Neural progenitor cell (in vitro differentiated cells): ENCODE data around the gene UBR3. TPM values are rescaled to one million over a fixed set of nuclear protein-coding genes. Genes with fewer than 3 reads are reported as not detected.
"Not testable (repeated sequence)": the region's sequence is repeated elsewhere in the genome, so short reads cannot be mapped to it uniquely, and the experiment has no call there.

Source experiments
- DNase-seq: peaks from one replicate; pipeline ENCODE4 v3.0.0-alpha.2; 2016; ENCODE audit warnings: low spot score
- H2AFZ ChIP-seq: fragments of 200-600 bp; sonication (generic); replicated peaks from 2 replicates; pipeline ENCODE4 v1.6.1; 2016; ENCODE audit warnings: antibody characterized with exemption
- H3F3A ChIP-seq: fragments of 200-600 bp; sonication (generic); 2 replicates; pipeline ENCODE4 v1.6.1; 2016; ENCODE audit warnings: antibody characterized with exemption, low read depth
- H3K27ac ChIP-seq: fragments of 200-600 bp; sonication (generic); 2 replicates; pipeline ENCODE4 v1.5.1; 2016; ENCODE audit warnings: mild to moderate bottlenecking
- H3K27me3 ChIP-seq: fragments of 200-600 bp; sonication (generic); 2 replicates; pipeline ENCODE4 v1.6.1; 2016; ENCODE audit warnings: mild to moderate bottlenecking, moderate library complexity
- H3K36me3 ChIP-seq: fragments of 200-600 bp; sonication (generic); 2 replicates; pipeline ENCODE4 v1.5.1; 2016
- H3K4me1 ChIP-seq: fragments of 200-600 bp; sonication (generic); 2 replicates; pipeline ENCODE4 v1.6.1; 2016; ENCODE audit warnings: mixed run types
- H3K4me2 ChIP-seq: fragments of 200-600 bp; sonication (generic); 2 replicates; pipeline ENCODE4 v1.6.1; 2016
- H3K4me3 ChIP-seq: fragments of 200-600 bp; sonication (generic); 2 replicates; pipeline ENCODE4 v1.5.1; 2016
- H3K79me2 ChIP-seq: fragments of 200-600 bp; sonication (generic); 2 replicates; pipeline ENCODE4 v1.6.1; 2016; ENCODE audit warnings: low read depth
- H3K9ac ChIP-seq: fragments of 200-600 bp; sonication (generic); 2 replicates; pipeline ENCODE4 v1.6.1; 2016
- H3K9me3 ChIP-seq: fragments of 200-600 bp; sonication (generic); 2 replicates; pipeline ENCODE4 v1.5.1; 2016; ENCODE audit warnings: low read depth
- H4K20me1 ChIP-seq: fragments of 200-600 bp; sonication (generic); 2 replicates; pipeline ENCODE4 v1.6.1; 2016; ENCODE audit warnings: low read depth
- H3K27ac Mint-ChIP-seq: 3 replicates; pipeline ENCODE4 v1.8.0; 2021; ENCODE audit warnings: mixed read lengths
- H3K27me3 Mint-ChIP-seq: 2 replicates; pipeline ENCODE4 v1.8.0; 2022; ENCODE audit warnings: low read depth, mild to moderate bottlenecking, inconsistent platforms, moderate library complexity, mixed read lengths; ENCODE audit not compliant: insufficient read depth
- H3K36me3 Mint-ChIP-seq: 3 replicates; pipeline ENCODE4 v1.8.0; 2021; ENCODE audit warnings: mixed read lengths
- H3K4me1 Mint-ChIP-seq: 3 replicates; pipeline ENCODE4 v1.8.0; 2021; ENCODE audit warnings: mixed read lengths
- H3K4me3 Mint-ChIP-seq: 3 replicates; pipeline ENCODE4 v1.8.0; 2021; ENCODE audit warnings: mild to moderate bottlenecking, moderate library complexity, mixed read lengths
- H3K9me3 Mint-ChIP-seq: 3 replicates; pipeline ENCODE4 v1.8.0; 2020; ENCODE audit warnings: mixed read lengths
- EZH2 ChIP-seq: fragments of 200-600 bp; sonication (generic); IDR thresholded peaks from 2 replicates; pipeline ENCODE4 v1.6.1; 2017; ENCODE audit warnings: antibody characterized with exemption, mild to moderate bottlenecking, moderate library complexity
- EZH2phosphoT487 ChIP-seq: fragments of 200-600 bp; sonication (generic); IDR thresholded peaks from 2 replicates; pipeline ENCODE4 v1.6.1; 2017; ENCODE audit warnings: antibody characterized with exemption
- total RNA-seq: library from RNA; depleted of rRNA; stranded (reverse); fragments of >200 nt; gene quantifications from 2 replicates; pipeline ENCODE4 v1.2.3, GENCODE V29; 2015; ENCODE audit warnings: low replicate concordance
- TF ChIP-seq, protein P1 (sequence below): fragments of 200-600 bp; sonication (generic); IDR thresholded peaks from 2 replicates; pipeline ENCODE4 v1.5.1; 2017; ENCODE audit warnings: antibody characterized with exemption, mild to moderate bottlenecking

Gene UBR3
- total RNA-seq, 1 donor from 2014 or later: 31.7 TPM

DNA sequence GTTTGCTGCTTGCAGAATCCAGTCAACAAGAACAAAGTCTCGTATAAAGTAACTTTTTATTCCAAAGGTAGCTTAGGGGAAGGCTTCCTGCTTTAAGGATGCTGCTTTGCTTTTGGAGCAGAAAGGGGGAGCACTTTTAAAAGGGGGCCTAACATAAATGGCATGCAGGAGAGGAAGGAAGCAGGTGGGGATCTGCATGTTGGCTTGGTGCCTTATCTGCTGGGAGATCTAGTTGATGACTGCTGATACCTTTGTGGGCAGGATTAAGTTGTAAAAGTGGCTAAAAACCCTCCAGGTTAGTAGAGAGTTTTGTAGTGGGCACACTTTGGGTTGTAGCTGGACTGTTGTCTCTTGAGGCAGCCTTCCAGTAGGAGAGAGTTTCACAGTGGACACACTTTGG lies 22.5 kb downstream of the UBR3 start:
- H3K27me3 Mint-ChIP-seq: no peaks in the 10 kb centered on the region

DNA sequence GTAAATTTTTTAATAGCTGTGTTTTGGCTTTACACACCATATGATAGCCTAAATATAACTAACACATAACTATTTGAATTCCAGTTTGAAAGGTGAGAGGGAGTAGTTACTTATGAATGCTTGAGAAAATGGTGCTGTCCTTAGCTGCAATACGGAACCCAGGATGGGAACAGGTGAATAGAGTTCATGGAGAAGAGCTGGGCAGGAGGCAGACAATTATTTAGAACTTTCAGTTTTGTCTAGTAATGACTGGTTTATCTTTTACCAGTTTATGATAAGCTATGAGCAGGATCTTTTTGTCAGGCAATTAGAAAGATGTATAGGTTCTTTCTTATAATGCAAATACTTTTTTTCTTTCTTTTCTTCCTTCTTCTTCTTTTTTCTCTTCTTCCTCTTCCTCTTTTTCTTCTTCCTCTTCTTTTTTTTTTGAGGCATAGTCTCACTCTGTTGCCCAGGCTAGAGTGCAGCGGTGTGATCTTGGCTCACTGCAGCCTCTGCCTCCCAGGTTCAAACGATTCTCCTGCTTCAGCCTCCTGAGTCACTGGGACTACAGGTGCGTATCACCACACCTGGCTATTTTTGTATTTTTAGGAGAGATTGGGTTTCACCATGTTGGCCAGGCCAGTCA lies 25.9 kb downstream of the UBR3 start:
- H3K4me1 Mint-ChIP-seq: no peaks in the 10 kb centered on the region
- TF ChIP-seq, protein P1, sequence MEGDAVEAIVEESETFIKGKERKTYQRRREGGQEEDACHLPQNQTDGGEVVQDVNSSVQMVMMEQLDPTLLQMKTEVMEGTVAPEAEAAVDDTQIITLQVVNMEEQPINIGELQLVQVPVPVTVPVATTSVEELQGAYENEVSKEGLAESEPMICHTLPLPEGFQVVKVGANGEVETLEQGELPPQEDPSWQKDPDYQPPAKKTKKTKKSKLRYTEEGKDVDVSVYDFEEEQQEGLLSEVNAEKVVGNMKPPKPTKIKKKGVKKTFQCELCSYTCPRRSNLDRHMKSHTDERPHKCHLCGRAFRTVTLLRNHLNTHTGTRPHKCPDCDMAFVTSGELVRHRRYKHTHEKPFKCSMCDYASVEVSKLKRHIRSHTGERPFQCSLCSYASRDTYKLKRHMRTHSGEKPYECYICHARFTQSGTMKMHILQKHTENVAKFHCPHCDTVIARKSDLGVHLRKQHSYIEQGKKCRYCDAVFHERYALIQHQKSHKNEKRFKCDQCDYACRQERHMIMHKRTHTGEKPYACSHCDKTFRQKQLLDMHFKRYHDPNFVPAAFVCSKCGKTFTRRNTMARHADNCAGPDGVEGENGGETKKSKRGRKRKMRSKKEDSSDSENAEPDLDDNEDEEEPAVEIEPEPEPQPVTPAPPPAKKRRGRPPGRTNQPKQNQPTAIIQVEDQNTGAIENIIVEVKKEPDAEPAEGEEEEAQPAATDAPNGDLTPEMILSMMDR: no peak
- no peak for TF ChIP-seq EZH2
- TF ChIP-seq EZH2phosphoT487: no peak

More for the DNA sequence above, 22.5 kb downstream of the UBR3 start:
- H2AFZ ChIP-seq: no peak overlapping the region
- Mint-ChIP-seq H3K36me3 (peaks cover 27% of the 10 kb centered on the region), H3K4me3 (no peak overlapping the region), H3K27ac (no peak overlapping the region), H3K9me3 (peaks cover 14% of the 10 kb centered on the region), H3K4me1 (no peaks in the 10 kb centered on the region)
- H3K4me3 ChIP-seq: no peak overlapping the region
- H3K9ac ChIP-seq: no peak overlapping the region
- H3K36me3 ChIP-seq: no peaks in the 10 kb centered on the region
- H4K20me1 ChIP-seq: peaks cover 3% of the 10 kb centered on the region
- DNase-seq: no peak
- H3K9me3 ChIP-seq: no peaks in the 10 kb centered on the region
- H3K79me2 ChIP-seq: peaks cover 49% of the 10 kb centered on the region
- no peaks in the 10 kb centered on the region for H3K27me3 ChIP-seq
- H3K4me2 ChIP-seq: no peak overlapping the region
- no peak overlapping the region for H3K27ac ChIP-seq
- TF ChIP-seq, protein P1: no peak
- TF ChIP-seq EZH2 (no peak), EZH2phosphoT487 (no peak)
- no peaks in the 10 kb centered on the region for H3K4me1 ChIP-seq
- H3F3A ChIP-seq: no peaks in the 10 kb centered on the region

DNA sequence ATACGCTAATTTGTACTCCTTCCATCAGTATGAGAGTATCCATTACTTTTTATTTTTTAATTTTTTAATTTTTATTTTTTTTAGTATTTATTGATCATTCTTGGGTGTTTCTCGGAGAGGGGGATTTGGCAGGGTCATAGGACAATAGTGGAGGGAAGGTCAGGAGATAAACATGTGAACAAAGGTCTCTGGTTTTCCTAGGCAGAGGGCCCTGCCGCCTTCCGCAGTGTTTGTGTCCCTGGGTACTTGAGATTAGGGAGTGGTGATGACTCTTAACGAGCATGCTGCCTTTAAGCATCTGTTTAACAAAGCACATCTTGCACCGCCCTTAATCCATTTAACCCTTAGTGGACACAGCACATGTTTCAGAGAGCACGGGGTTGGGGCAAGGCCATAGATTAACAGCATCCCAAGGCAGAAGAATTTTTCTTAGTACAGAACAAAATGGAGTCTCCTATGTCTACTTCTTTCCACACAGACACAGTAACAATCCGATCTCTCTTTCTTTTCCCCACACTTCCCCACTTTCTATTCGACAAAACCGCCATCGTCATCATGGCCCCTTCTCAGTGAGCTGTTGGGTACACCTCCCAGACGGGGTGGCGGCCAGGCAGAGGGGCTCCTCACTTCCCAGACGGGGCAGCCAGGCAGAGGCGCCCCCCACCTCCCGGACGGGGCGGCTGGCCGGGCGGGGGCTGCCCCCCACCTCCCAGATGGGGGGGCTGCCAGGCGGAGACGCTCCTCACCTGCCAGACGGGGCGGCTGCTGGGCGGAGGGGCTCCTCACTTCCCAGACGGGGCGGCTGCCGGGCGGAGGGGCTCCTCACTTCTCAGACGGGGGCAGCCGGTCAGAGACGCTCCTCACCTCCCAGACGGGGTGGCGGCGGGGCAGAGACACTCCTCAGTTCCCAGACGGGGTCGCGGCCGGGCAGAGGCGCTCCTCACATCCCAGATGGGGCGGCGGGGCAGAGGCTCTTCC lies 28.3 kb downstream of the UBR3 start:
- not testable (repeated sequence) for H4K20me1 ChIP-seq, DNase-seq, H3K27ac Mint-ChIP-seq, H3K9me3 ChIP-seq, H3K4me3 Mint-ChIP-seq, H3K4me3 ChIP-seq, H3K27me3 ChIP-seq, H3K36me3 ChIP-seq, H3K27ac ChIP-seq, H3K4me1 ChIP-seq, H3F3A ChIP-seq, H3K4me2 ChIP-seq, H3K4me1 Mint-ChIP-seq, H3K9ac ChIP-seq, H2AFZ ChIP-seq, H3K27me3 Mint-ChIP-seq
- Mint-ChIP-seq H3K36me3 (peaks cover 32% of the 10 kb centered on the region), H3K9me3 (peaks cover 22% of the 10 kb centered on the region)
- peaks cover 30% of the 10 kb centered on the region for H3K79me2 ChIP-seq

More for the DNA sequence above, 25.9 kb downstream of the UBR3 start:
- peaks cover 39% of the 10 kb centered on the region for H3K79me2 ChIP-seq
- no peaks in the 10 kb centered on the region for H3K27me3 ChIP-seq
- H3K4me1 ChIP-seq: peaks cover 3% of the 10 kb centered on the region
- Mint-ChIP-seq H3K4me3 (no peak overlapping the region), H3K9me3 (peaks cover 17% of the 10 kb centered on the region), H3K27ac (no peak overlapping the region), H3K36me3 (peaks cover 28% of the 10 kb centered on the region), H3K27me3 (no peaks in the 10 kb centered on the region)
- no peak for DNase-seq
- H3K4me3 ChIP-seq: no peak overlapping the region
- no peak overlapping the region for H3K4me2 ChIP-seq
- no peaks in the 10 kb centered on the region for H4K20me1 ChIP-seq
- H3K27ac ChIP-seq: no peak overlapping the region
- no peaks in the 10 kb centered on the region for H3K9me3 ChIP-seq
- peaks cover 4% of the 10 kb centered on the region for H3F3A ChIP-seq
- H3K36me3 ChIP-seq: no peaks in the 10 kb centered on the region
- no peak overlapping the region for H3K9ac ChIP-seq
- H2AFZ ChIP-seq: no peak overlapping the region
